HG03521 (cell line): Measurements from ENCODE around the gene AHCYL2.
"Not testable (repeated sequence)": the region's sequence is repeated elsewhere in the genome, so short reads cannot be mapped to it uniquely, and the experiment has no call there.

Experiments used
- ATAC-seq: cut with Tn5 transposase; IDR thresholded peaks from one replicate; pipeline ENCODE4 v1.9.1; 2021; ENCODE audit warnings: mild to moderate bottlenecking, moderate library complexity; ENCODE audit not compliant: unreplicated experiment

AHCYL2 gene

GRCh38 chr7:129443612-129444011 lies 218.8 kb downstream of the AHCYL2 start:
- ATAC-seq: no peak

GRCh38 chr7:129444776-129445175 lies 219.9 kb downstream of the AHCYL2 start:
- ATAC-seq: not testable (repeated sequence)

- not testable (repeated sequence) for ATAC-seq
Observed at GRCh38 chr7:129446925-129447324, 222.1 kb downstream of the AHCYL2 start.

GRCh38 chr7:129447445-129447844 lies 222.6 kb downstream of the AHCYL2 start:
- not testable (repeated sequence) for ATAC-seq

- ATAC-seq: not testable (repeated sequence)
Observed at GRCh38 chr7:129448608-129449007, 223.8 kb downstream of the AHCYL2 start.

- ATAC-seq: no peak
Observed at GRCh38 chr7:129450295-129450694, 225.5 kb downstream of the AHCYL2 start.

GRCh38 chr7:129452589-129453231 lies 227.9 kb downstream of the AHCYL2 start:
- ATAC-seq: no peak

- ATAC-seq: no peak
Observed at GRCh38 chr7:129453510-129454248, 228.8 kb downstream of the AHCYL2 start.

GRCh38 chr7:129454249-129454551 lies 229.4 kb downstream of the AHCYL2 start:
- ATAC-seq: no peak

GRCh38 chr7:129456421-129456820 lies 231.6 kb downstream of the AHCYL2 start:
- no peak for ATAC-seq

- ATAC-seq: no peak
Observed at GRCh38 chr7:129457101-129457500, 232.3 kb downstream of the AHCYL2 start.

- ATAC-seq: no peak
Observed at GRCh38 chr7:129458171-129458570, 233.3 kb downstream of the AHCYL2 start.

- ATAC-seq: no peak
Observed at GRCh38 chr7:129461809-129462208, 237.0 kb downstream of the AHCYL2 start.

- no peak for ATAC-seq
Observed at GRCh38 chr7:129462420-129462819, 237.6 kb downstream of the AHCYL2 start.

GRCh38 chr7:129464194-129464593 lies 239.4 kb downstream of the AHCYL2 start:
- no peak for ATAC-seq

- no peak for ATAC-seq
Observed at GRCh38 chr7:129465080-129465479, 240.2 kb downstream of the AHCYL2 start.

- ATAC-seq: no peak
Observed at GRCh38 chr7:129466796-129467195, 242.0 kb downstream of the AHCYL2 start.

GRCh38 chr7:129468087-129468486 lies 243.3 kb downstream of the AHCYL2 start:
- ATAC-seq: no peak

- no peak for ATAC-seq
Observed at GRCh38 chr7:129468547-129468946, 243.7 kb downstream of the AHCYL2 start.

- no peak for ATAC-seq
Observed at GRCh38 chr7:129469930-129470329, 245.1 kb downstream of the AHCYL2 start.

- ATAC-seq: no peak
Observed at GRCh38 chr7:129470411-129470810, 245.6 kb downstream of the AHCYL2 start.

GRCh38 chr7:129471402-129471827 lies 246.6 kb downstream of the AHCYL2 start:
- ATAC-seq: no peak

- not testable (repeated sequence) for ATAC-seq
Observed at GRCh38 chr7:129475931-129476330, 251.1 kb downstream of the AHCYL2 start.
